ENCODE data around the gene BEND6. TPM values are rescaled to one million over a fixed set of nuclear protein-coding genes. Genes with fewer than 3 reads are reported as not detected.

Gene BEND6
- total RNA-seq, 1 experiment from 2014 or later = 0.58 TPM

GRCh38 chr6:57017069-57017468 lies 62.2 kb downstream of the BEND6 start:
- Histone ChIP-seq H3K4me3 (ENCODE audit: low read length) (no peak overlapping the region), H3K27me3 (ENCODE audit: low read length) (no peaks in the 10 kb centered on the region), H3F3A (ENCODE audit: low read length, unreplicated experiment) (no peaks in the 10 kb centered on the region), H3K9me3 (ENCODE audit: low read length) (no peaks in the 10 kb centered on the region), H3K9ac (ENCODE audit: low read length) (no peak overlapping the region), H3K4me2 (ENCODE audit: low read length) (no peak overlapping the region), H3K79me2 (ENCODE audit: low read length) (no peaks in the 10 kb centered on the region), H4K20me1 (ENCODE audit: low read length) (no peaks in the 10 kb centered on the region), H2AFZ (ENCODE audit: low read length) (no peak overlapping the region), H3K4me1 (ENCODE audit: insufficient read depth, low read length) (peaks cover 13% of the 10 kb centered on the region), H3K36me3 (ENCODE audit: low read depth, low read length) (no peaks in the 10 kb centered on the region), H3K9me2 (replicated peaks; ENCODE audit: low read length) (no peaks in the 10 kb centered on the region), H3K27ac (ENCODE audit: low read length) (no peak overlapping the region)
- no peak for TF ChIP-seq CTCF (conservative IDR thresholded peaks at IDR 0.05; ENCODE audit: low read depth, low read length)
- no peak for TF ChIP-seq EZH2phosphoT487 (IDR thresholded peaks at IDR 0.05; ENCODE audit: borderline replicate concordance, low read length)
- no peak for TF ChIP-seq EZH2 (IDR thresholded peaks at IDR 0.05; ENCODE audit: low read length, unreplicated experiment)
- CTCF ChIA-PET = interaction anchor here (0.7 kb wide), 1 partner anchor 310 kb away, joined by 3 read pairs; no protein-coding TSS in a partner anchor
- intact Hi-C loops (cut with micrococcal nuclease) = no loop called here
- ATAC-seq (no peak), DNase-seq (no peak)
- POLR2A ChIA-PET (ENCODE audit: unreplicated experiment) = no interaction called here
- BruUV-seq (replicated peaks) = no TSS peak

GRCh38 chr6:57017841-57018240 lies 62.9 kb downstream of the BEND6 start:
- intact Hi-C loops (cut with micrococcal nuclease) = no loop called here
- H4K20me1 ChIP-seq (ENCODE audit: low read length) = no peaks in the 10 kb centered on the region
- no peak for TF ChIP-seq EZH2phosphoT487 (IDR thresholded peaks at IDR 0.05; ENCODE audit: borderline replicate concordance, low read length)
- no peak for TF ChIP-seq EZH2 (IDR thresholded peaks at IDR 0.05; ENCODE audit: low read length, unreplicated experiment)
- no peak for TF ChIP-seq CTCF (conservative IDR thresholded peaks at IDR 0.05; ENCODE audit: low read depth, low read length)
- no peak overlapping the region for H3K27ac ChIP-seq (ENCODE audit: low read length)
- POLR2A ChIA-PET (ENCODE audit: unreplicated experiment) = interaction anchor here (0.6 kb wide), 1 partner anchor 114 kb away, joined by 5 read pairs; no protein-coding TSS in a partner anchor
- CTCF ChIA-PET = no interaction called here
- H3K4me2 ChIP-seq (ENCODE audit: low read length) = no peak overlapping the region
- no peaks in the 10 kb centered on the region for H3K36me3 ChIP-seq (ENCODE audit: low read depth, low read length)
- H3K9me2 ChIP-seq (replicated peaks; ENCODE audit: low read length) = no peaks in the 10 kb centered on the region
- H3K9ac ChIP-seq (ENCODE audit: low read length) = no peak overlapping the region
- DNase-seq = no peak
- H3K27me3 ChIP-seq (ENCODE audit: low read length) = no peaks in the 10 kb centered on the region
- H3K79me2 ChIP-seq (ENCODE audit: low read length) = no peaks in the 10 kb centered on the region
- H3K9me3 ChIP-seq (ENCODE audit: low read length) = no peaks in the 10 kb centered on the region
- BruUV-seq (replicated peaks) = no TSS peak
- H3K4me3 ChIP-seq (ENCODE audit: low read length) = no peak overlapping the region
- H3K4me1 ChIP-seq (ENCODE audit: insufficient read depth, low read length) = peaks cover 12% of the 10 kb centered on the region
- no peaks in the 10 kb centered on the region for H3F3A ChIP-seq (ENCODE audit: low read length, unreplicated experiment)
- no peak for ATAC-seq
- no peak overlapping the region for H2AFZ ChIP-seq (ENCODE audit: low read length)

- CTCF ChIA-PET = no interaction called here
- DNase-seq (no peak), ATAC-seq (no peak)
- Histone ChIP-seq H2AFZ (ENCODE audit: low read length) (no peak overlapping the region), H3K4me1 (ENCODE audit: insufficient read depth, low read length) (no peaks in the 10 kb centered on the region), H3F3A (ENCODE audit: low read length, unreplicated experiment) (no peaks in the 10 kb centered on the region), H3K9me2 (replicated peaks; ENCODE audit: low read length) (no peaks in the 10 kb centered on the region), H4K20me1 (ENCODE audit: low read length) (no peaks in the 10 kb centered on the region), H3K9me3 (ENCODE audit: low read length) (peaks cover 7% of the 10 kb centered on the region), H3K27me3 (ENCODE audit: low read length) (no peaks in the 10 kb centered on the region), H3K79me2 (ENCODE audit: low read length) (no peaks in the 10 kb centered on the region), H3K4me2 (ENCODE audit: low read length) (no peak overlapping the region), H3K36me3 (ENCODE audit: low read depth, low read length) (no peaks in the 10 kb centered on the region), H3K27ac (ENCODE audit: low read length) (no peak overlapping the region), H3K9ac (ENCODE audit: low read length) (no peak overlapping the region), H3K4me3 (ENCODE audit: low read length) (no peak overlapping the region)
- no TSS peak for BruUV-seq (replicated peaks)
- POLR2A ChIA-PET (ENCODE audit: unreplicated experiment) = no interaction called here
- intact Hi-C loops (cut with micrococcal nuclease) = no loop called here
- no peak for TF ChIP-seq EZH2 (IDR thresholded peaks at IDR 0.05; ENCODE audit: low read length, unreplicated experiment)
- no peak for TF ChIP-seq EZH2phosphoT487 (IDR thresholded peaks at IDR 0.05; ENCODE audit: borderline replicate concordance, low read length)
Observed at GRCh38 chr6:57019434-57019833, 64.5 kb downstream of the BEND6 start.
